Stimulated activated CD8-positive, alpha-beta memory T cell treated with anti-CD3 and anti-CD28 coated beads, Interleukin-4, amount 100 ng/mL, for 48 hours (primary cell): ENCODE results near the gene LATS1.
"Not testable (repeated sequence)": the region's sequence is repeated elsewhere in the genome, so short reads cannot be mapped to it uniquely, and the experiment has no call there.

Source experiments
- DNase-seq: peaks from one replicate; pipeline ENCODE4 v3.0.0-alpha.2; 2020

The LATS1 gene

DNA sequence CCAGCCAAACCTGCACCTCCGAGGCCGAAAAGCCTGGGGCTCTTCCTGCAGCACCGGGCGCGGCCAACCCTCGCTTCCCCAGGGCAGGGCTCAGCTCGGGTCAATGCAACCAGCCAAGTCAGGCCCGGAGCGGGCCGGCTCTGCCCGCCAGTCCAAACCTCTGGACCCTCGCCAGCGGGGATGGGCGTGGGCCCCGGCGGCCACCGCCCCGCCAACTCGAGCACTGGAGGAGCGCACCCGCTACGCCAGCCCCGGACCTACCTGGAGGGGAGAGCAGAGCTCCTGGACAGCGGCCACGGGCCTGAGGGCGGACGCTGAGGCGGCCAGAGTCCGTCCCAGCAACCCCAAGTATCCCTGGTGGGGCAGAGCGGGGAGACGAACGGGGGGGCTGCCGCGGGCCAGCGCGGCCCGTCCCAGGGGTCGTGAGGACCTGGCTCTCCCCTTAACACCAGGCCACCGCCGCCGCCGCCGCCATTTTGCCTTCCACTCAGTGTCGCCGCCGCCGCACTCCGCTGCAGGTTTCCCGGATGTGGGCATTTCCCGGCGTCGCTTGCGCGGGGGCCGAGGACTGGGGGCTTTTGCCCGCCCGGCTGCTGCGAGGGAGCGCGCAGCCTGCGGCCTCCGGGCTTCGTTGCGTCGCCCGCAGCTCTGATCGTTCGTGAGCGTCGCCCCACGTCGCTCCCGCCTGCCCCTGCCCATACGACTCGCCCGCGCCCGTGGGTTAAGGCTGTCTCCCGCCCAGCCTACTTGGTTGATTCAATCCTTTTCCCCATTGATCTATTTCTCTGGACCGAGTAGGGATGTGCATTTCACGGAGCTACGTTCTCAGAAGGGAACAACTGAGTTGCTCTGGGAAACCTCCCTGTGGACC lies at the start of gene LATS1:
Gene LATS1, minus strand, starts transcription at position 514 of the 871 bp plus-strand sequence. CDS start 15,975 bp downstream, outside the sequence.
- DNase-seq, result peak; percentile 95

DNA sequence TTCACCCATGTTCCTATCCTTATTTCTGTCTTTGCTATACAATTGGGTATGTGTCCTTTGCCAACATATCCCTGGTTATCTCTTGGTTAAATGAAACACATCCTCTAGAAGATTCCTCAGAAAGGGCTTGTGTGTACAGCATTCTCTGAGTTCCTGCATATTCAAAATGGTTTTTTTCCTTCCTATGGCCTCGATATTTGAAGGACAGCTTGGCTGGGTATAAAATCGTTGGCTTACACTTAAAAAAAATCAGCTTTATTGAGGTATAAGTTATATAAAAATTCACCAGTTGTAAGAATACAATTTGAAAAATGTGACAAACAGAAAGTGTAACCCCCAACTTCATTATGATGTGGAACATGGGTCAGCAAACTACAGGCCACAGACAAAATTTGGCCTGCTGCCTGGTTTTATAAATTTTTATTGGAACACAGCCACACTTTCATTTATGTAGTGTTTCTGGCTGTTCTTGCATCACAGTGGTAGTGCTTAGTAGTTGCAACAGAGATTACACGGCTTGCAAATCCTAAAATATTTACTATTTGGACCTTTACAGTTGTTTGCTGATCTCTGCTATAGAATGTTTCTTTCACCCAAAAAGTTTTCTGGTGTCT lies 48.4 kb upstream of the LATS1 start:
- DNase-seq, result no peak

DNA sequence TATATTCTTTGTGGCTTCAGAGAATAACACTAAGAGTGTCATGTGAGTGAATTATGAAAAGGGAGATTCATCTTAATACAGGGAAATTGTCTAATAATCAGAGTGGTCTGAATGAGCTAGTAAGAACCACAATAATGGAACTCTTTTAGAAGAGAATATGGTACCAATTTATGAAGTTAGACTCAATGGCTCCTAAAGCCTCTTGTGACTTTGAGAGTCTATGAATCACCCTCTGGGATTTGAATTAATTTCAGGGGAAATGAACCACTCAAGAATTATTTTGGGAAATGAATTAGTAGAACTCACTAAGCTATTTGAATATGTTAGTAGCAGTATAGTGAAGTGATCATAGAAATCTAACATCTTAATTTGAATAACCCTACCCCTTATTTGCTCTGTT lies 46.0 kb upstream of the LATS1 start:
- DNase-seq, result no peak

DNA sequence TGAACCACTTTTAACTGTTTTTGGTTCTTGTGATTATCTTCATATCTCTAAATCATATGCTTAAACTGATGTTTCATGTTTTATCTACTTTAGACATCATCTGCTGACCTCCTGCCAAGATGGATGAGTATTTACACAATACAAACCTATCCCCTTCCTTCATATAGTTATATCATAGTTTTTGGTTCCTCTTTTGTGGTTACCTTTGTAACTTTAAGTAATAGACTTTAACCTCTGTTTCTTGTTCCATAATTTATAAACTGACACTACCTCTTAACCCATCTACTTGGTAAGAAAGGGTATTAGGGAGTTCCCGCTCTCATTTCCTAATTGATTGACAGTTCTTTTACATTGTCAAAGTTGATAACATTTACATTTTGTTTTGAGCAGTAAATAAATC lies 43.5 kb upstream of the LATS1 start:
- DNase-seq, result no peak

DNA sequence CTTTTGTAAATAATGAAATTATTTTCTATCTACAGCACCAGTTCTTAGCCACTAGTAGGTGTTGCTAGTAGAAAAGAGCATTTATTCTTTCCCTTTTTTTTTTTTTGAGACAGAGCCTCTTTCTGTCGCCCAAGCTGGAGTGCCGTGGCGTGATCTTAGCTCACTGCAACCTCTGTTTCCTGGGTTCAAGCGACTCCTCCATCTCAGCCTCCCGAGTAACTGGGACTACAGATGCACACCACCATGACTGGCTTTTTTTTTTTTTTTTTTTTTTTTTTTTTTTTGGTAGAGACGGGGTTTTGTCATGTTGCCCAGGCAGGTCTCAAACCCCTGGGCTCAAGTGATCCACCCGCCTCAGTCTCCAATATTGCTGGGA lies 38.3 kb upstream of the LATS1 start:
- no peak for DNase-seq

DNA sequence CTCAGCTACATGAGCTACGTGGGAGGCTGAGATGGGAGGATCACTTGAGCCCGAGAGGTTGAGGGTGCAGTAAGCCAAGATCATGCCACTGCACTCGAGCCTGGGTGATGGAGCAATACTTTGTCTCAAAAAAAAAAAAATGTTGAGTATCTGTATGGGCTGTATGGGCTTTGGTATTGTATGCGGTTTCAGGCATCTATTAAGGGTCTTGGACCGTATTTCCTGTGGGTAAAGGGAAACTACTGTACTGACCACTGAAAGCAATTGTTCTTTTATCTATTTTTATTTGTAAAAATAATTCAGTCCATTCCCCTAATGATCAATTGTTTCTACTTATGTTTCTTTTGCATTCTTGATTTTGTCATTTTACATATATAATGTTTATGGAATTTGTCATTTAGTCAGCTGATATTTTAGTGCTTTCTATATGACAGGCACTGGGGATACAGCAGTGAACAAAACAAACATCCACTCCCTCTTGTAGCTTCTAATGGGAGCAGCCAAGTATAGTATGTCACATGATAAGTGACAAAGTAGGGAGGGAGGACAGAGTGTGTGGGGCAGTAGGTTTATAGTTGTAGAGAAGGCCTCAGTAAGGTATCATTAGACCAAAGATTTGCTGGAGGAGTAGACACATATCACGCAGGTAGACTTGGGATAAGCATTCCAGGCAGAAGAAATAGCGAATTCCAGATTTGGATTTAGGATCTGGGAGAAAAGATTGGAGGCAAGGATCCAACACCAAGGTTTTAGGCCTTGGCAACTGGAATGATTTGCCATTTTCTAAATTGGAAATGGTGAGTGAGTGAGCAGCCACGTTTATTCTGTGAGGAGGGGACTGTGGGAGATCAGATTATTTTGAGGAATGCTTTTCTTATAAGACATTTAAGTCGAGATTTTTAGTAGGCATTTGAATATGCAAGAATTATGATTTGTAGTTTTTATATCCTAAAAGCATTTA lies 37.7 kb upstream of the LATS1 start:
- no peak for DNase-seq

DNA sequence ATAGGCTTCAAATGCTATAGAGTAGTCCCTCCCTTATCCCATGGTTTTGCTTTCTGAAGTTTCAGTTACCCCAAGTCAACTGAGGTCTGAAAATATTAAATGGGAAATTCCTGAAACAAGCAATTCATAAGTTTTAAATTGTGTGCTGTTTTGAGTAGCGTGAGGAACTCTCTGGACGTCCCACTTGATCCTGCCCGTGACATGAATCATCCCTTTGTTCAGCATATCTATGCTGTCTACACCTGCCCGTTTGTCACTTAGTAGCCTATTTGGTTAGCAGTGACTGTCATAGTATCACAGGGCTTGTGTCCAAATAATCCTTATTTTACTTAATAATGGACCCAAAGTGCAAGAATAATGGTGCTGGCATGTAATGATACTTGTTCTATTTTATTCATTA lies 36.6 kb upstream of the LATS1 start:
- DNase-seq, result no peak

DNA sequence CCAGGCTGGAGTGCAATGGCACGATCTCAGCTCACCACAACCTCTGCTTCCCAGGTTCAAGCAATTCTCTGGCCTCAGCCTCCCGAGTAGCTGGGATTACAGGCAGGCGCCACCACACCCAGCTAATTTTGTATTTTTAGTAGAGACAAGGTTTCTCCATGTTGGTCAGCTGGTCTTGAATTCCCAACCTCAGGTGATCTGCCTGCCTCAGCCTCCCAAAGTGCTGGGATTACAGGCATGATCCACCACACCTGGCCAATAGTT lies 35.4 kb upstream of the LATS1 start:
- not testable (repeated sequence) for DNase-seq

DNA sequence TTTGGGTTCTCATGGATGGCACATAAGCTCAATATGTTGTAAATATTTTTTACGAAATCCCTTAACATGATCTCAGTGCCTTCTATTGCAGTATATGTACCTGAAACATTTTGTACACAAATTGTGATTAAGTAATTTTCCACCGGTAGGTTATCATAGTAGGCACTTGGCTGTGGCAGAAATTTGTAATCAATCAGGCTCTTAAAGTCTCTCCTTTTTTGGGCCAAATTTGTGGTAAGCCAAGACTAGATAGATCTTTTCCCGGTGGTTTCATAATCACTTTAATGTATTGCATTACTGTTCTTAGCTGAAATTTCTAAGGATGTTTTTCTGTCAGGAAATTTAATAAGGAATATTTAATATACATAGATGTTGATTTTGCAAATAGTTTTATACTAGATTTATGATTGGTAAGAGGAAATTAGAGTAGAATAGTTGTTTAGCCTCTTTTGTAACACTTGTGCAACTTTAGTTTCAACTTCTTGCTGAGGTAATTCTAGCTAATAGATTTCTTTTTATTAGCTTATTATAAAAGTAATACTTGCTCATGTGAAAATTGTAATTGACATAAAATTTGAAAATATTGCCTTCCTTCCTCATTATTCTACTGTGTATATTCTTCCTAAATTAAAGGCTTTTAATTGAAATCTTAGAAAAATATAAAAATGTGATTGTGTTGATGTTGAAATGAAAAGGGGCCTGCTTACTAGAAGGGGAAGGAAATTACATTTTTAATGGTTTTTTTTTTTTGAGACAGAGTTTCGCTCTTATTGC lies 34.9 kb upstream of the LATS1 start:
- no peak for DNase-seq

DNA sequence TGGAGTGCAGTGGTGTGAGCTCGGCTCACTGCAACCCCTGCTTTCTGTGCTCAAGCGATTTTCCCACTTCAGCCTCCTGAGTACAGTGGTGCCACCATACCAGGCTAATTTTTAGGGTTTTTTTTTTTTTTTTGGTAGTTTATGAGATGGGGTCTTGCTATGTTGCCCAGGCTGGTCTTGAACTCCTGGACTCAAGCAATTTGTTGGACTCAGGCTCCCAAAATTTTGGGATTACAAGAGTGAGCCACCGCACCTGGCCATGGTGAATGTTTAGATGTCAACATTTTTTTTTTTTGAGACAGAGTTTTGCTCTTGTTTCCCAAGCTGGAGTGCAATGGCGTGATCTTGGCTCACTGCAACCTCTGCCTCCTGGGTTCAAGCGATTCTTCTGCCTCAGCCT lies 34.0 kb upstream of the LATS1 start:
- not testable (repeated sequence) for DNase-seq

DNA sequence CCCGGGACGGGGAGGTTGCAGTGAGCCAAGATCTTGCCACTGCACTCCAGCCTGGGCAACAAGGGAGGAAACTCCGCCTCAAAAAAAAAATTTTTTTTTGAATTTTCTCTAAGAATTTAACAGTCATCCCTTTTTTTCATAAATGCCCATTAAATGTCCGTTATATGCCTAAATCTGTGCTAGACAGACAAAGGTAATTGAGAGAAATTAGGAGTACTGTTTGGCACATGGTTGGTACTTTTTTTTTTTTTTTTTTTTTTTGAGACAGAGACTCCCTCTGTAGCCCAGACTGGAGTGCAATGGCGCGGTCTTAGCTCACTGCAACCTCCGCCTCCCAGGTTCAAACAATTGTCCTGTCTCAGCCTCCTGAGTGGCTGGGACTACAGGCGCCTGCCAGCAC lies 33.3 kb upstream of the LATS1 start:
- no peak for DNase-seq

DNA sequence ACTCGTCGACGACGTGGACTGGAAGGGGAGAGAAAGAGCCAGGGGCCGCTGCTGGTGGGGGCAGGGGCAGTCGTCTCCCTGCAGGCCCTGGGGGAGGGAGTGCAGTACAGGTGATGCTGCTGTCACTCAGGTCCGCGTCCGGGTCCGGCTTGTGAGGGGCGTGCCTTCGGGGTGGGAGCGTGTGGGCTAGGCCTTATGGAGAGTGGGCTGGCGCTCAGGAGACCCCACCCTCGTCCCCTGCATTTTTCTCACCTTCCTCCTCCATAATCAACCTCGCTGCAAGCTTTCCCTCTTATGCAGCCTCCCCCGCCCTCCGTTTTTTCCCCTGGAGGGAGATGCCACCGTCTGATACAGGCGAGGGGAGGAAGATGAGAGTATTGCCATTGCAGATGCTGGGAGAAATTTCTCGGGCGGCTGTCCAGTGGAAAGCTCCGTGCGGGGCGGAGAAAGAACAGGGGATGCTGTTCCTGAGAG lies 32.3 kb upstream of the LATS1 start:
- peak; percentile 83 for DNase-seq

DNA sequence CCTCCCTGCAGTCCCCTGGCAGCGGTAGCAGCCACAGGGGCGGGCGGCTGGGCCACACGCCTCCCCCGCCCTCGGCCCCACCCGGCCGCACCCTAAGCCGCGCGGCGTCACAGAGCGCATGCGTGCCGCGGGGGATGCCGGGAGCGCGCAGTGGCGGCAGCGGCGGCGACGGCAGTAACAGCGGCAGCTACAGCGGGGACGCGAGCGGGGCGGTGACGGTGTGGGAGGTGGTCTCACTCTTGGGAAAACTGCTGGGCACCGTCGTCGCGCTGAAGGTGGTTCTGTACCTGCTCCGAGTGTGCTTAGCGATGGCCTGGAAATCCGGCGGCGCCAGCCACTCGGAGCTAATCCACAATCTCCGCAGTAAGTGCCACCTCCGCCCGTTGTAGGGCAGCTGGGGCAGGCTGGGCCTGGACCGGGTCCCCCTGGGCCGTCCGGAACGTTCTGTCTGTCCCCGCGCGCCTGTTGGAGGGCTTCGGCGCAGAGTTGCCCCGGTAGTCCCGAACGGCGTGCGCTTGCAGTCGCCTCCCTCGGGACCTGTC lies 31.8 kb upstream of the LATS1 start, which contains the start of gene PCMT1:
Gene PCMT1, plus strand, starts transcription at position 148 of the 542 bp plus-strand sequence. Its CDS starts 161 bp downstream, at position 309.
- peak; percentile 91 for DNase-seq

DNA sequence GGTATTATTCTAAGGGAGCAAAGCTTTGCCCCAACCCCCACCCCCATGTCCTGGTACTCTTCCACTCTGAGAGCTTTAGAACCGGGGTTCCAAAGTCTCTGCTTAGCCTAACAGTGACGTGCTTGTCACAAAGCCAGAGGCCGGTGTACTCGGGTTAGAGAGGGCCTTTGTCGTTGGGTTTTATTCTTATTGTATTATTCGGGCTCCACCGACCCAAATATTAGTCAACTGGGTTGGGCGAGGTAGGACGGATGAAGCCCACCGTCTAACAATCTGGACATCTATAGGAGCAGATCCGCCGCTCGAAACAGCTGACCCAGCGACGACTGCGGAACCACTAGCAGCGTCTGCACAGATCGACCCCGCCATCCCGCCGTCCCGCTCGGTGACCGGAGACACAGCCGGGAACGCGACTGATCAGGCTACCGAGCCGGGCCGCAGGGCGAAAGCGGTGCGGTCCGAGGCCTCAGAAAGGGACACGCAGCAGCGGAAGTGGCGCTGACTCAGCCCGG lies 31.2 kb upstream of the LATS1 start:
- not testable (repeated sequence) for DNase-seq

DNA sequence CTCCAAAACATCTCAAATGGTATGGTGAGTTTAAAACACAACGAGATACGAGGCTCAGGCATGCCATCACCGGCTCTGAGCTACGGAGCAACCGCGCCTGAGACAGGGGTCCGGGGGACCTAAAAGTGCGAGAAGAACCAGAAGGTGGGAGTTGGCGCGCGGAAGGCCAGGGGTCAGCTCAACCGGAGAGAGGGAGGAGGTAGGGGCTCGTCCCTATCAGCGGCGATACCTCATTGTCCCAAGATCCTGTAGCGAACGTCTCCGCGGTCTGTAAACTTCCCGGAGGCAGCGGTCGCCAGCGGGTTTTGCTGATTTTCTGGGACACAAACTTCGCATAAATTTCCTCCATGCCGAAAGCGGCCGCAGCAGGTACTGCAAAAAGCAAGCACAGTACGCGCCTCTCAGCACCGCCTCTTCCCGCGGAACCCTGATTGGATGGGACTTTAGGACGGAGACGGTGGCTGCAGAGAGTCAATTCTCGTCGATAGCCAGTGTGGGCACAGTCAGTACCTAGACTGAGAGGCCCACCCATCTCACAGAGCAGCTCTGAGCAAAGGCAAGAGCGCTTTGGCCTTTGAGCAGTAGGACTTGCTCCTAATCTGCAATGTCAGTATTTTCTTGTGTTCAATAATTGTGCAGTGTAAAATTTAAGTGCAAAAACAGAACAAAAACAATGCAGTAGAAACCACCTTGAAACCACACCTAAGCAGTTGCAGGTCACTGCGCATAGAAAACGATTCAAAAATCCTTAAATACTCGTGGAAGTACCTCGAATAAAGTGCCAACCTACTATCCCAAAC lies 28.4 kb upstream of the LATS1 start, which contains the start of gene NUP43:
Gene NUP43, minus strand, starts transcription at position 383 of the 800 bp plus-strand sequence. Its CDS starts 34 bp downstream, at position 349.
- peak; percentile 96 for DNase-seq

DNA sequence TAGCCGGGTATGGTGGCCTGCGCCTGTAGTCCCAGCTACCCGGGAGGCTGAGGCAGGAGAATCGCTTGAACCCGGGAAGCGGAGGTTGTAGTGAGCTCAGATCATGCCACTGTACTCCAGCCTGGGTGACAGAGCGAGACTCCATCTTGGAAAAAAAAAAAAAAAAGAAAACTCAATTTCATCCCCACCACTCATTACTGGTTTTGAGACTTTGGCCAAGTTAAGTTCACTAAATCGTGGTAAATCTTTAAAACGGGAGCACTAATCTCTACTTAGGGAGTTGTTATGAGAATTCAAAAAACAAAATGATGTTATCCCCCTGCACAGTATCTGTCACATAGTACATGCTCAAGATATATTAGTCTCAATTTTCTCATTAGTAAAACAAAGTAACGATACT lies 27.4 kb upstream of the LATS1 start:
- DNase-seq, result not testable (repeated sequence)

DNA sequence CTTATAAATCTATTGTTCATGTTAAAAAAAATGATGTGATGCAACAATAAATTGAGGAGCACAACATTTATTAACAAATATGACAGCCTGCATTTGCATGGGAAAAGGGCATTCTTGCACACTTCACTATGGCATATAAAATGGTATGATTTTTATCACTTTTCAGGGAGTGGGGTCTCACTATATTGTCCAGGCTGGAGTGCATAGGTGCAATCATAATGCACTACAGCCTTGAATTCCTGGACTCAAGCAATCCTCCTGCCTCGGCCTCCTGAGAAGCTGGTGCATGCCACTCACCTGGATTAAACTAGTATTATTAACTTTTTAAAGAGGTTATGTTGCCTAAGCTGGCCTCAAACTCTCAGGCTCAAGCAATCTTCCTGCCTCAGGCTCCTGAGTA lies 17.0 kb upstream of the LATS1 start:
- DNase-seq, result no peak

DNA sequence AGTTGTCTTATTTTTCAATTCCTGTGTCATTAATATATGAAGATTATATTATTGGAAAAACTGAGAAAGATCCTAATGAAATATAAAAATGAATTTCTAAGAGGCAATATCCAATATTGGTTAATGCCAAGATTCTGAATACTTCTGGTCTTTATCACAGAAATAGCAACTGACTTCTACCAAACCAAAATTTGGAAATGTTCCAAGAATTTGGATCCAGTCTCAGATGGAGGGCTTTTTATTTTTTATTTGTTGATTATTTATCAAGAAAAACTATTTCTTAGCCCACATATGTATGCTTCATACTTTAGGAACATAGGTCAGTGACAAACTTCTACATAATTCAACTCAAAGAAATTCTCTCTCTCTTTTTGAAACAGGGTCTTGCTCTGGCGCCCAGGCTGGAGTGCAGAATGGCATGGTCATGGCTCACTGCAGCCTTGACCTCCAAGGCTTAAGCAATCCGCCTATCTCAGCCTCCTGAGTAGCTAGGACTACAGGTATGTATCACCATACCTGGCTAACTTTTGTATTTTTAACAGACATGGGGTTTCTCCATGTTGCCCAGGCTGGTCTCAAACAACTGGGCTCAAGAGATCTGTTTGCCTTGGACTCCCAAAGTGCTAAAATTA lies 15.3 kb upstream of the LATS1 start:
- no peak for DNase-seq

DNA sequence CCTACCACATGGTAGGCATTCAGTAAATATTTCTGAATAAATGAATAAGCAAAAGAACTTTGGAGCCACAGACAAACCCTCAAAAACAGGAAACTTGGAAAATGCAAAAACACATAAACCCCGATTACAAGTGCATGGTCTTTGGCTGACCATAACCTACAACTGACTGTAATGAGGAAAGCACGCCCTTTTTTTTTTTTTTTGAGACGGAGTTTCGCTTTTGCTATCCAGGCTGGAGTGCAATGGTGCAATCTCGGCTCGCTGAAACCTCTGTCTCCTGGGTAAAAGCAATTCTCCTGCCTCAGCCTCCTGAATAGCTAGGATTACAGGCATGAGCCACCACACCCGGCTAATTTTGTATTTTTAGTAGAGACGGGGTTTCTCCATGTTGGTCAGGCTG lies 11.9 kb upstream of the LATS1 start:
- DNase-seq, result no peak

DNA sequence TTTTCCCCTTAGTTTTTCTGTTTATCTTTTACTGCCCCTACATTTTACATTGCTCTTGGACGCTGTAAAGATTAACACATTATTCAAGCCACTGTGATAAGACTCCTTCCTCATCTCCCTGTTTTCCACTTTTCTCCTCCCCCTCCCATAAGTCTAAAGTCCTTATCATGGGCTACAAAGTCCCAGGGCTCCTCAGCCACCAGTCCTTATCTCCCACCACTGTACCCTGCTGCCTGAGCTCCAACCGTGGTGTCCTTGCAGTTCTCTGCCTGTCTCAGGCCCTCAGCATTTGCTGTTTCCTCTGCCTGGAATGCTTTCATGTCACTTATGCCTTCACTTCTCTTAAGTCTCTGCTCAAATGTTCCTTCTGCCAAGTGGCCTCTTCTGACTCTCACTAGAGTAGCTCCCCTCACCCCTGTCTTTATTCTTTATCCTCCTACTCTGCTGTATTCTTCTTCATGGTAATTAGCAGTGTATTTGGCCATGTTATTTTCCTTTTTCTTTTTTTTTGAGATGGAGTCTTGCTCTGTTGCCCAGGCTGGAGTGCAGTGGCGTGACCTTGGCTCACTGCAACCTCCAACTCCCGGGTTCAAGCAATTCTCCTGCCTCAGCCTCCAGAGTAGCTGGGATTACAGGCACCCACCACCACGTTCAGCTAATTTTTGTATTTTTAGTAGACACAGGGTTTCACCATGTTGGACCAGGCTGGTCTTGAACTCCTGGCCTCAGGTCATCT lies 10.8 kb upstream of the LATS1 start:
- DNase-seq, result no peak
